Dedifferentiated amniotic fluid mesenchymal stem cell (primary cell): Measurements from ENCODE around the gene NRDE2.
"Not testable (repeated sequence)": the region's sequence is repeated elsewhere in the genome, so short reads cannot be mapped to it uniquely, and the experiment has no call there.

Source experiments
- DNase-seq: peaks from one replicate; pipeline ENCODE4 v3.0.0-alpha.2; 2016; ENCODE audit errors: extremely low spot score

NRDE2 gene

DNA sequence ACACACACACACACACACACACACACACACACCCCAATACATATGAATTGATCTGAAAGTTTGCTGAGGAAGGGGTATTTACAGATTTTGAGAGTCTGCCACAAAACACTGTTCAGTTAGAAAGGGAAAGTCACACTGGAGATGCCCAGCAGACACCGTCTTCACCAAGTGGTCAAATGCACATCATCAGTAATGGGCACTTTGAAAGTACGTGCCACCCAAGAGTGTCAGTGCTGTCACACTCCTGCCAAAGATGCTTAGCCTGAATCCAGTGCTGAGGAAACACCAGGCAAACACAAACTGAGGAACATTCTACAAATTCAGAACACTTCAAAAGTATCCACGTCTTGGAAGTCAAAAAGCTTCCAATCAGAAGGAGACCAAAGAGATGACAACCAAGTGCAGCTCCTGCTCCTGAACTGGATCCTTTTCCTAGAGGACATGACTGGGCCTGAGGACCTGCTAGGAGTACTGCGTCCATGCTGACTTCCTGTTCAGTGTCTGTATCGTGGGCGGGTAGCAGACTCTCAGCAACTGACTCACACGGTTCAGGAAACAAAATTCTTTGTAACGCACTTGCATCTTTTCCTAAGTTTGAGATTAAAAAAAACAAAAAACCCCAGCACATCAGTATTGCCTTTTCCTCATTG lies 56.8 kb downstream of the NRDE2 start:
- no peak for DNase-seq

DNA sequence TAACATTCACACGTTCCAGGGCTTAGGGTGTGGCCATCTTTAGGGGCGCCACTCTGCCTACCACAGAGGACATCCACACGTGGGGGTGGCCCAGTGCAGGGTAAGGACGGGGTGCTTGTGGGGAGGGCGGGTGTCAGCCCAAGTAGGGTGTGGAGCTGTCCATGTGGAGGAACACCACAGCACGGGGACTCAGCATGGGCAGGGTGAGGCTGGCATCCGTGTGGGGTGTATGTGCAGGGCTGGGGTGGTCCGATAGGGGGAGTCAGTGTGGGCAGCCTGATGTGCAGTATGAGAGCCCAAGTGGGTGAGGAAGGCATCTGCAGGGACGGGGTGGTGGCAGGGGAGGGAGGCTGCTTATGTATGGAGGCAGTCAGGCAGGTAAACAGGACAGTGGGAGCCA lies 57.7 kb downstream of the NRDE2 start:
- DNase-seq, result no peak

- no peak for DNase-seq
Observed at GRCh38 chr14:90273532-90273931, 58.2 kb downstream of the NRDE2 start.

DNA sequence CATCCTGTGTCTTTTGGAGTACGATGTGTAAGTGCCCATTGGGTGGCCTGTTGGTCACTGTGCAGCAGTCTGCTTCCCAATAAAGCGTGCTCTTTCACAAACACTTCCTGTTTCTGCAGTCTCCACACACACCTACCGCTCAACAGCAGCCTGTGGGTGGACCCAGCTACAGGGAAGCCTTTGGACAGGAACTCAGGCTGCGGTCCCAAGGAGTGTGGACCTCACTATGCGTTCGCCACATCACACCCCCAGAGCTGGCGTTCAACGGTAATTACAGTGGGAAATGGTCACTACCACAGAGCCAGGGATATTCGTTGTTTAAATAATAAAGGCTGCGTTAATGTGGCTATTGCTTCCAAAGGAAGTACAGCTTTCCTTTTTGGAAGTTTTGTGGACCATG lies 59.2 kb downstream of the NRDE2 start:
- DNase-seq, result no peak

- no peak for DNase-seq
Observed at GRCh38 chr14:90268420-90268819, 63.3 kb downstream of the NRDE2 start.

- no peak for DNase-seq
Observed at GRCh38 chr14:90266441-90267154, 65.1 kb downstream of the NRDE2 start.

DNA sequence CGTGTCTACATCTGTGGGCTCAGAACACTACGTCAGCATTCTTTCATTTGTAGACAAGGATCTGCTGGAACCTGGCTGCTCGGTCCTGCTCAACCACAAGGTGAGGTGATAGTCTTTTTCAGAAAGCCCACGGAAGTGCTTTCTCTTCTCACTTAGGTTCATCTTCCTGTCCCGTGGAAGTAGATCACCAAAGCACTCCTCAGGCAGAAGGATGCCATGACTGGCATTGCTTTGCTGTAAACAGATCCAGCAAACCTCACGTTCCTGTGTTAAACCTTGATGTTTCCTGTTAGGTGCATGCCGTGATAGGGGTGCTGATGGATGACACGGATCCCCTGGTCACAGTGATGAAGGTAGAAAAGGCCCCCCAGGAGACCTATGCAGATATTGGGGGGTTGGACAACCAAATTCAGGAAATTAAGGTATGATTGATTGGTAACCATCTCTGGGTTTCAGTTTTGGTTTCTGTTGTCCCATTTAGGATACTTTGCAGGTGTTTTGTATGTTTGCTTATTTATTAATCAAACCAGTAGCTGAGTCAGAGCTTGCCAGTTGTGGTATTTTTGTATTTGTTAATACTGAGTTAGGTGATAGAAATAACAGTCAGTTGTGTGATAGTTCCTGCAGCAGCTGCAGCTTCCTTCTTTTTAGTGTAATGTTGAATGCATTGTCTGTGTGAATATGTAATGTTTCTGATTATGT lies 67.8 kb downstream of the NRDE2 start:
- DNase-seq, result no peak

DNA sequence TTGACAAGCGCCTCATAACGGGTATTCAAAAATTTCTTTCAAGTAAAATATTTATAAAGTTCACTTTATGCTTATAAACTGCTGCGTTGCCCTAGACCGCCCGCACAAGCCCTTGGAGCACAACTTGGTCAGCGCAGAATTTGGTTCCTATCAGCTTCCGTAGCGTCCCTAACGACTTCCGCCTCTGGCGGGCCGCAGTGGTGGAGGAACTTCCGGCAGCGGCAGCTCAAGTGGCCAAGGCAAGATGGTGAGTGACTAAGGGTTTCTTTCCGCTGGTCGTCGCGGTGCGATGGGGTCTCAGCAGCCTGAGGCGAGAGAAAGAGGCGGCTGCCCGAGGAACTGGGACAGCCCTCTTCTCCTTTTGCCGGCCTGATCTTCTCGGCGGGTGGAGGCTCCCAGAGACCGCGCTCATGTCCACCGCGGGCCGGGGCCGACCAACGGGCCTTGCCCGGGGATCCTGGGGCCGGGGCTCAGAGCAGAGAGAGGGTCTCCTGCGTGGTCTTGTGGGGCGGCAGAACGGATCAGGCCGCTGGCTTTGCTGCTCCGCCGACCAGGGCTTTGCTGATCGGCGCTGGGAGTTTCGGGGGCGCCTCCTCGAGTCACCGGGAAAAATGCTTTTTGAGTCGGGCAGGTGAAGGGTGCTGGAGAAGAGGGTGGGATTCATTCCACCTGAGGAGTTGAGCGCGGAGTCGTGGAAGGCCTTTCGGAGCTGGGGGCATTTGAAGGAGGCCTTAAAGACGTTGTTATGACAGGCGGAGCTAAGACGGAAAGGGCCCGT lies 75.2 kb downstream of the NRDE2 start, which contains the start of gene PSMC1:
PSMC1 (plus strand) TSS at position 200 of the 778 bp plus-strand sequence; CDS start at position 245, 45 bp downstream.
- DNase-seq, result peak; percentile 96

- DNase-seq, result no peak
Observed at GRCh38 chr14:90255871-90256270, 75.9 kb downstream of the NRDE2 start.

- DNase-seq, result no peak
Observed at GRCh38 chr14:90253826-90254225, 77.9 kb downstream of the NRDE2 start.

DNA sequence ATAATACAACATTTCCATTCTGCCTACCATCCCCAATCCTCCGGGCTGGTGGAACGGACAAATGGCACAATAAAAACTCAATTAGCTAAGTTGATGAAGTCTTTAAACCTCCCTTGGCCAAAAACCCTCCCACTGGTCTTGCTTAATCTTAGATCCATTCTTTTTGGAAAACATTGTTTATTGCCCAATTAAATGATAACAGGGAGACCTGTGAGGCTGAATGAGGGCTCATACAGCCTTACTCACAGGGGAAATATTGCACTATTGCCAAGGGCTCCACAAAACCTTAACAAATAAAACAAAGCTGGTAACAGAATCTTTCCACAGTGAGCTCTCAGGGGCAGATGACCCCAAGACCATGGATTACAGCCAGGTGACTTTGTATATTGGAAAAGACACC lies 83.1 kb downstream of the NRDE2 start:
- no peak for DNase-seq

GRCh38 chr14:90247441-90247840 lies 84.3 kb downstream of the NRDE2 start:
- not testable (repeated sequence) for DNase-seq

DNA sequence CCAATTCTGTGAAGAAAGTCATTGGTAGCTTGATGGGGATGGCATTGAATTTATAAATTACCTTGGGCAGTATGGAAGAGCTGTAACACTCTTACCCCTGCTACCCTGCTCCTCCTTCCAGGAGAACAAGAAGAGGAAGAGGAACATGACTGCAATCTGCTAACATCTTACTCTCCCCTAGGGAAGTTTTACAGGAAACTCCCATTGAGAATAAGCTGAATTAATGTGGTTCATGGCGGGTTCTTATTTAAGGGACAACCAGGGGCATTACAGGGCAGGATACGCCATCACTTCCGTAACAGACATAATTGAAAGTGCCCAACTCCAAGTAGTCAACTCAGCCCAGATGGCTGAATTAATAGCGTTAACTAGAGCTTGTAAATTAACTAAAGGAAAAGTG lies 84.8 kb downstream of the NRDE2 start:
- no peak for DNase-seq

DNA sequence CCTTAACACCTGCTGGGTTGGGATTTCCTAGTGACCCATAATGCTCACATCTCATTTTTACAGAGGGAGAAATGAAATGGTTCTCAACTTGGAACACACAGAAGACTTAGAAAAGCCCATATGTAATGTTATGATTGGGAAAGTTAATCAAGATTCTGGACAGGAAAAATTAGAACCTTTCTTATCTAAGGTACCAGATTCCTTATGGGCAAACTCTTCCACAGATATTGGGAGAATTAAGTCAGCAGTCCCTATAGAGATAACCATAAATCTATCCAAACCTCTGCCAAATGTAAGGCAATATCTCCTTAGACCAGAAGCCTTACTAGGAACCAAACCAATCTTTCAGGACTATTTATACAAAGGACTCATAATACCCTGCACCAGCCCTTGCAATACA lies 89.3 kb downstream of the NRDE2 start:
- DNase-seq, result no peak

DNA sequence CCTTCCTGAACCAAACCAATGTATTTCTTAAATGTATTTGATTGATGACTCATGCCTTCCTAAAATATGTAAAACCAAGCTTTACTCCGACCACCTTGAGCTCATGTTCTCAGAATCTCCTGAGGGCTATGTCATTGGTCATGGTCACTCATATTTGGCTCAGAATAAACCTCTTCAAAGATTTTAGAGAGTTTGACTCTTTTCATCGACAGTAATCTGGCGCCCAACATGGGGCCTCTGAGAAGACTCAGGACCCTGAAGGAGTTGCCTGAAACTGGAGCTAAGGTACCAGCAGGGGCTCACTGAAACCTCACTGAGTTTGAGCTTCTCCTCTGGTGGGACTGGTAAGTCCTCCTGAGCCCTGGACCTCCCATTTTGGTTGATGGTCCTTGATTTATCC lies 92.6 kb downstream of the NRDE2 start:
- no peak for DNase-seq

- DNase-seq, result no peak
Observed at GRCh38 chr14:90235179-90235976, 96.4 kb downstream of the NRDE2 start.

GRCh38 chr14:90229942-90230341 lies 101.8 kb downstream of the NRDE2 start:
- not testable (repeated sequence) for DNase-seq

- DNase-seq, result no peak
Observed at GRCh38 chr14:90228478-90228877, 103.3 kb downstream of the NRDE2 start.
